ENCODE results near the gene DAND5.
"Not testable (repeated sequence)": the region's sequence is repeated elsewhere in the genome, so short reads cannot be mapped to it uniquely, and the experiment has no call there.

Gene DAND5

DNA sequence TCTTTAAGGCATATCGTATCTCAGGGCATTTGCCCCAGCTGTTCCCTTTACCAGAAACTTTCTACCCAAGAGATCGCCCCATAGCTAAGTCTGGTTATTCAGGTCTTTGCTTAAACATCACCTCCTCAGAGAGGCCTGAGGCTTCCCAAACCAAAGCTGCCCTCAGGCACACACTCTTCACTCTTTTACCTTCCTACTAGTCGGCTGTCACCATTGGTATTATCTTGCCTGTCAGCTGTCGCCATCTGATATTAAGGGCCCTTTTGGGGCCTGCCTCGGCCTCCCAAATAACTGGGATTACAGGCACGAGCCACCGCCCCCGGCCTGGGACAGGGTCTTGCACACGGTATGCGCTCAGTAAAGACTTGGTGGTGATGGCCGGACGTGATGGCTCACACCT lies 13.4 kb upstream of the DAND5 start:
- TF ChIP-seq CTCF (IDR thresholded peaks at IDR 0.05; ENCODE audit: low read depth, low read length), result no peak
- DNase-seq (ENCODE audit: low read depth, low spot score), result no peak
- peak overlapping the region; percentile 91 for H3K4me3 ChIP-seq (ENCODE audit: low read depth, low read length)
- in situ Hi-C loops (cut with HindIII; ENCODE audit: low sequenced_read_pairs), result no loop called here

DNA sequence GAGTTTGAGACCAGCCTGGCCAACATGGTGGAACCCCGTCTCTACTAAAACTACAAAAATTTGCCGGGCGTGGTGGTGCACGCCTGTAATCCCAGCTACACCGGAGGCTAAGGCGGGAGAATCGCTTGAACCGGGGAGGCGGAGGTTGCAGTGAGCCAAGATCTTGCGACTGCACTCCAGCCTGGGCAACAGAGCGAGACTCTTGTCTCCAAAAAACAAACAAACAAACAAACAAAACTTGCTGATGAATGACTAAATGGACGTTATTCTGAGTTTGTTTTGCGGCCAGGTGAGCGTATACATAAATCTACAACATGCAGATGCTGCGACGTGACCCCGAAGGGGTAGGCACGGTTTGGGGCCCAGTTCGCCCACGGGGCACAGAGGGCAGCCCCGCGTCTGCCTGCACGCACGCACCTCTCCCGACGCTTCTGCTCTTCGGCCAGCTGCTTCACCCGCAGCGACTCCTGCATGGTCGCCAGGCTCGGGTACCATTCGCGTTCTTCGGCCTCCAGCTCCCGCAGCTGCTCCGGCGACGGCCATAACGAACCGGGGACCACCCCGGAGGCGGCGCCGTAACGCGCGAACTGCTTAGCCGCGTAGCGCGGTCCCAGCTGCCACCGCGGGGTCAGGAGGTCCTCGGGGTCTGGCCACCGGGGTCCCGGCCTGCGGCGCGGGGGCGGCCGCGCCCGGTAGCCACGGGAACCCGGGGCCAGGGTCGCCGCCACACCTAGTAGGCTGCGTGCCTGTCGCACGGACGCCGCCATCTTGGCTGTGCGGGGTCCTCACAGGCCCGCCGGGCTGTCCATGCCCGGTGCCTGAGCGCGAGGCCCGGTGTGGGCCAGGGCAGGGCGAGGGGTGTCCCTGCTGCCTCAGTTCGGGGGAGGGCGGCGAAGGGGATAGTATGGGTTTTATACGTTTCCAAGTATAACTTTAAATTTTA lies 12.7 kb upstream of the DAND5 start, which contains the start of gene GADD45GIP1:
TSS of gene GADD45GIP1 (minus strand) at position 778 of the 943 bp plus-strand sequence. CDS start at position 767, 11 bp downstream.
- in situ Hi-C loops (cut with HindIII; ENCODE audit: low sequenced_read_pairs), result no loop called here
- DNase-seq (ENCODE audit: low read depth, low spot score), result peak; percentile 77
- TF ChIP-seq CTCF (IDR thresholded peaks at IDR 0.05; ENCODE audit: low read depth, low read length), result no peak
- peak within 1 kb of the TSS; percentile 91 for H3K4me3 ChIP-seq (ENCODE audit: low read depth, low read length)

DNA sequence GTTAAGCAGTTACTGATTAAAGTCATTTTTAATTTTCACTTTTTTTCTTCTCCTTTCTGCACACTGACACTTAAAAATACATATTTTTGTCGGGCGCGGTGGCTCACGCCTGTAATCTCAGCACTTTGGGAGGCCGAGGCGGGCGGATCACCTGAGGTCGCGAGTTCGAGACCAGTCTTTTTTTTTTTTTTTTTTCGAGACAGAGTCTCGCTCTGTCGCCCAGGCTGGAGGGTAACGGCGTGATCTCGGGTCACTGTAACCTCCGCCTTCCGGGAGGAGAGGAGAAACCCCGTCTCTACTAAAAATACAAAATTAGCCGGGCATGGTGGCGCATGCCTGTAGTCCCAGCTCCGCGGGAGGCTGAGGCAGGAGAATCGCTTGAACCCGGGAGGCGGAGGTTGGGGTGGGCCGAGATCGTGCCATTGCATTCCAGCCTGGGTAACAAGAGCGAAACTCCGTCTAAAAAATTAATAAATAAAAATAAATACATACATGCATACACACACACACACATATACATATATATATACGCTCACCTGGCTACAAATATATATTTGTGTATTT lies 11.9 kb upstream of the DAND5 start:
- H3K4me3 ChIP-seq (ENCODE audit: low read depth, low read length), result peak overlapping the region; percentile 91
- DNase-seq (ENCODE audit: low read depth, low spot score); in situ Hi-C loops (cut with HindIII; ENCODE audit: low sequenced_read_pairs): not testable (repeated sequence)

- in situ Hi-C loops (cut with HindIII; ENCODE audit: low sequenced_read_pairs), result no loop called here
- TF ChIP-seq CTCF (IDR thresholded peaks at IDR 0.05; ENCODE audit: low read depth, low read length), result no peak
- H3K4me3 ChIP-seq (ENCODE audit: low read depth, low read length), result no peak overlapping the region
- no peak for DNase-seq (ENCODE audit: low read depth, low spot score)
Measured at GRCh38 chr19:12959481-12959880, 9.9 kb upstream of the DAND5 start.

- peak overlapping the region; percentile 59 for H3K4me3 ChIP-seq (ENCODE audit: low read depth, low read length)
- TF ChIP-seq CTCF (IDR thresholded peaks at IDR 0.05; ENCODE audit: low read depth, low read length), result peak; percentile 90
- in situ Hi-C loops (cut with HindIII; ENCODE audit: low sequenced_read_pairs), result no loop called here
- DNase-seq (ENCODE audit: low read depth, low spot score), result peak; percentile 74
Measured at GRCh38 chr19:12965017-12965811, 4.2 kb upstream of the DAND5 start.

DNA sequence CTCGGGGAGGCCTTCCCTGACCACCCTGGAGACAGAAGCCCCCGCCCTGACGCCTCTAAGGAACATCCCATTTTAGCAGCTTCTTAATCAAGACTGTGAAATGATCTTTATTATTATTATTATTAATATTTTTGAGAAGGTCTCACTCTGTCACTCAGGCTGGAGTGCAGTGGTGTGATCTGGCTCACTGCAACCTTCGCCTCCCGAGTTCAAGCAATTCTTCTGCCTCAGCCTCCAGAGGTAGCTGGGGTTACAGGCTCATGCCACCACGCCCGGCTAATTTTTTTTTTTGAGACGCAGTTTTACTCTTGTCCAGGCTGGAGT lies 3.6 kb upstream of the DAND5 start:
- DNase-seq (ENCODE audit: low read depth, low spot score), result no peak
- in situ Hi-C loops (cut with HindIII; ENCODE audit: low sequenced_read_pairs), result no loop called here
- peak overlapping the region; percentile 7 for H3K4me3 ChIP-seq (ENCODE audit: low read depth, low read length)
- no peak for TF ChIP-seq CTCF (IDR thresholded peaks at IDR 0.05; ENCODE audit: low read depth, low read length)

Data from astrocyte of the spinal cord (primary cell).